Naive thymus-derived CD4-positive, alpha-beta T cell (primary cell): Measurements from ENCODE around the gene RPRD1B. TPM values are rescaled to one million over a fixed set of nuclear protein-coding genes. Genes with fewer than 3 reads are reported as not detected.

Source experiments
- ATAC-seq: fragments of 150-1000 bp; cut with Tn5 transposase; 2 replicates; pipeline ENCODE4 v1.10.0; 2021; ENCODE audit warnings: mild to moderate bottlenecking, moderate library complexity
- CTCF ChIA-PET: fragments of 350-600 bp; sonication (Branson Sonifier 250); formaldehyde crosslinking; loops from one replicate; lab custom pipeline; 2021; ENCODE audit warnings: antibody characterized with exemption; lab: Charles Lee
- POLR2A ChIA-PET: fragments of 350-600 bp; sonication (Branson Sonifier 250); formaldehyde crosslinking; loops from one replicate; lab custom pipeline; 2021; ENCODE audit warnings: antibody characterized with exemption, inconsistent platforms; lab: Charles Lee
- DNase-seq, 9 donors: peaks; one replicate each; pipeline versions ENCODE4 v3.0.0 to v3.0.0-alpha.2; 2020 to 2022; ENCODE audit warnings: mixed read lengths in 1 of 9
- H3K27ac ChIP-seq: one replicate; pipeline ENCODE4 v1.7.0; 2013; ENCODE audit warnings: mild to moderate bottlenecking, low read depth, low read length, moderate library complexity
- H3K27me3 ChIP-seq, 2 donors: one replicate each; pipeline ENCODE4 v1.7.0; 2013; ENCODE audit warnings: low read length in 2 of 2, mild to moderate bottlenecking in 2 of 2, moderate library complexity in 2 of 2; ENCODE audit not compliant: control insufficient read depth in 2 of 2, insufficient read depth in 2 of 2
- H3K36me3 ChIP-seq, 3 experiments: 1 replicate in 2 of 3; 2 replicates in 1 of 3; pipeline ENCODE4 v1.7.0; 2013; ENCODE audit warnings: low read length in 3 of 3, mild to moderate bottlenecking in 3 of 3, moderate library complexity in 1 of 3; ENCODE audit not compliant: insufficient read depth in 3 of 3, control insufficient read depth in 2 of 3
- H3K4me1 ChIP-seq, 2 donors: one replicate each; pipeline ENCODE4 v1.7.0; 2013; ENCODE audit warnings: low read length in 2 of 2, mild to moderate bottlenecking in 2 of 2, moderate library complexity in 1 of 2; ENCODE audit not compliant: control insufficient read depth in 2 of 2, insufficient read depth in 2 of 2
- H3K4me3 ChIP-seq: 2 replicates; pipeline ENCODE4 v1.7.0; 2013; ENCODE audit warnings: mild to moderate bottlenecking, low read length
- H3K9me3 ChIP-seq, 3 experiments: 1 replicate in 2 of 3; 2 replicates in 1 of 3; pipeline ENCODE4 v1.7.0; 2013; ENCODE audit warnings: low read length in 3 of 3; ENCODE audit not compliant: control insufficient read depth in 2 of 3
- H3K27ac Mint-ChIP-seq, 9 donors: one replicate each; pipeline ENCODE4 v1.8.0; 2020 to 2022; ENCODE audit warnings: mixed read lengths in 9 of 9, mild to moderate bottlenecking in 8 of 9, moderate library complexity in 5 of 9, inconsistent platforms in 2 of 9
- H3K27me3 Mint-ChIP-seq, 5 donors: one replicate each; pipeline ENCODE4 v1.8.0; 2021 to 2022; ENCODE audit warnings: mixed read lengths in 5 of 5, mild to moderate bottlenecking in 1 of 5
- H3K36me3 Mint-ChIP-seq, 5 donors: one replicate each; pipeline ENCODE4 v1.8.0; 2020 to 2022; ENCODE audit warnings: mixed read lengths in 5 of 5, mild to moderate bottlenecking in 3 of 5, inconsistent platforms in 1 of 5
- H3K4me1 Mint-ChIP-seq, 7 donors: one replicate each; pipeline ENCODE4 v1.8.0; 2020 to 2022; ENCODE audit warnings: mixed read lengths in 7 of 7, mild to moderate bottlenecking in 3 of 7, inconsistent platforms in 1 of 7
- H3K4me3 Mint-ChIP-seq, 10 donors: one replicate each; pipeline ENCODE4 v1.8.0; 2020 to 2022; ENCODE audit warnings: mild to moderate bottlenecking in 10 of 10, mixed read lengths in 10 of 10, moderate library complexity in 6 of 10, inconsistent platforms in 2 of 10
- H3K9me3 Mint-ChIP-seq, 11 donors: one replicate each; pipeline ENCODE4 v1.8.0; 2020 to 2022; ENCODE audit warnings: mixed read lengths in 11 of 11, mild to moderate bottlenecking in 4 of 11, inconsistent platforms in 1 of 11, moderate library complexity in 1 of 11
- intact Hi-C, 2 donors: fragments of 100-400 bp; cut with micrococcal nuclease; formaldehyde crosslinking; loops; one replicate each; pipeline ENCODE4 v1.15.1; 2023
- polyA plus RNA-seq, 2 donors: library from polyadenylated mRNA; unstranded; fragments of 300-500 nt; fragmentation: Illumina TruSeq; gene quantifications; one replicate each; pipeline ENCODE4 v1.2.3, GENCODE V29; 2021
- total RNA-seq, 6 experiments: library from RNA in 5 of 6; stranded (reverse) in 5 of 6; gene quantifications; 1 replicate in 5 of 6; 2 replicates in 1 of 6; pipeline ENCODE4 v1.2.3 and lab custom pipeline; 2021 to 2026

RPRD1B gene
- total and polyA plus RNA-seq, 7 experiments from 2014 or later, result 3.4 to 49.1 (median 45.3) TPM

GRCh38 chr20:38018385-38018784 lies 15.2 kb upstream of the RPRD1B start:
- intact Hi-C loops, result no loop called here
- Histone ChIP-seq H3K4me3 (no peak overlapping the region), H3K9me3 (no peaks in the 10 kb centered on the region), H3K27ac (no peak overlapping the region), H3K4me1 (no peaks in the 10 kb centered on the region), H3K36me3 (peaks cover 13 to 50% (median 15%) of the 10 kb centered on the region in 3 experiments), H3K27me3 (no peaks in the 10 kb centered on the region)
- no peaks in the 10 kb centered on the region for H3K27me3 Mint-ChIP-seq
- ChIA-PET CTCF (no interaction called here), POLR2A (no interaction called here)
- no peak overlapping the region for H3K4me3 Mint-ChIP-seq
- H3K4me1 Mint-ChIP-seq, result peaks cover 9 to 52% (median 41%) of the 10 kb centered on the region in 7 donors
- no peak for DNase-seq
- ATAC-seq, result no peak
- H3K9me3 Mint-ChIP-seq, result peaks cover 3 to 22% (median 7%) of the 10 kb centered on the region in 11 donors
- peak overlapping the region in 1 of 9 donors; percentile 20 for H3K27ac Mint-ChIP-seq
- H3K36me3 Mint-ChIP-seq, result peaks cover 18 to 64% (median 56%) of the 10 kb centered on the region in 5 donors

GRCh38 chr20:38021087-38021772 lies 12.3 kb upstream of the RPRD1B start:
- intact Hi-C loops, result no loop called here
- POLR2A ChIA-PET, result no interaction called here
- Histone ChIP-seq H3K27ac (no peak overlapping the region), H3K4me3 (no peak overlapping the region), H3K4me1 (no peaks in the 10 kb centered on the region), H3K9me3 (no peaks in the 10 kb centered on the region), H3K27me3 (no peaks in the 10 kb centered on the region), H3K36me3 (peaks cover 11 to 28% (median 13%) of the 10 kb centered on the region in 3 experiments)
- Mint-ChIP-seq H3K4me1 (peaks cover 12 to 67% (median 55%) of the 10 kb centered on the region in 7 donors), H3K4me3 (no peak overlapping the region), H3K27ac (no peak overlapping the region), H3K27me3 (no peaks in the 10 kb centered on the region), H3K9me3 (peaks cover 3 to 22% (median 7%) of the 10 kb centered on the region in 11 donors), H3K36me3 (peaks cover 9 to 45% (median 39%) of the 10 kb centered on the region in 5 donors)
- CTCF ChIA-PET, result no interaction called here
- ATAC-seq (no peak), DNase-seq (no peak)

- H3K9me3 Mint-ChIP-seq, result peaks cover 1 to 10% (median 5%) of the 10 kb centered on the region in 11 donors
- peak overlapping the region in 2 of 10 donors; percentile 13 to 54 for H3K4me3 Mint-ChIP-seq
- H3K4me1 Mint-ChIP-seq, result peaks cover 14 to 76% (median 69%) of the 10 kb centered on the region in 7 donors
These were observed 10.2 kb upstream of the RPRD1B start for GRCh38 chr20:38023181-38024001.

DNA sequence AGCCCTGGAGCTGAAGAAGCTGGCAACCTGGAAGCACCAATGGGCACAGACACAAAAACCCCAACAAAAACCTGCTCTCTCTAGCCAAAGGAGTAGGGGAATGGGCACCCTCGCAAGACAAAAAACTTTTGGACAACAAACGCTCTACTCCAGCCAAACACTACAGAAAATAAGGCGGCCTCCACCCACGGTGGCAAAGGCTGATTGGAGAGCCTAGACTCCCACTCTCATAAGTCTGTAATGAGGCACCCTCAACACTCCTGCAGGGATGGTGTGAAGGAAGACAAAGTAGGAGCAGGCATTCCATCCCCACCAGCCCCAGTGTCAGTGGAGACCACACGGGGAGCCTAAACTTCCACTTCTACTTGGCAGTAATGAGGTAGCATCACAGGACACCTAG lies 9.1 kb upstream of the RPRD1B start:
- Mint-ChIP-seq H3K27ac (no peak overlapping the region), H3K9me3 (peaks cover 0 to 3% (median 0%) of the 10 kb centered on the region in 11 donors), H3K4me1 (peaks cover 23 to 83% (median 75%) of the 10 kb centered on the region in 7 donors), H3K27me3 (no peaks in the 10 kb centered on the region), H3K36me3 (peaks cover 0 to 19% (median 13%) of the 10 kb centered on the region in 5 donors), H3K4me3 (peak overlapping the region in 1 of 10 donors; percentile 10)
- ChIA-PET CTCF (interaction anchor here (0.7 kb wide), 1 partner anchor 15 kb away, joined by 3 read pairs; no protein-coding TSS in a partner anchor), POLR2A (no interaction called here)
- H3K36me3 ChIP-seq, result no peaks in the 10 kb centered on the region
- no peak overlapping the region for H3K27ac ChIP-seq
- ATAC-seq (no peak), DNase-seq (no peak)
- no peaks in the 10 kb centered on the region for H3K4me1 ChIP-seq
- H3K27me3 ChIP-seq, result no peaks in the 10 kb centered on the region
- H3K9me3 ChIP-seq, result no peaks in the 10 kb centered on the region
- intact Hi-C loops, result no loop called here
- H3K4me3 ChIP-seq, result no peak overlapping the region

More at GRCh38 chr20:38023181-38024001, 10.2 kb upstream of the RPRD1B start:
- H3K27me3 ChIP-seq, result no peaks in the 10 kb centered on the region
- no peaks in the 10 kb centered on the region for H3K9me3 ChIP-seq
- no peak overlapping the region for H3K27ac ChIP-seq
- POLR2A ChIA-PET, result no interaction called here
- intact Hi-C loops, result no loop called here
- Mint-ChIP-seq H3K27ac (no peak overlapping the region), H3K27me3 (no peaks in the 10 kb centered on the region), H3K36me3 (peaks cover 7 to 30% (median 20%) of the 10 kb centered on the region in 5 donors)
- ATAC-seq (no peak), DNase-seq (no peak)
- H3K4me3 ChIP-seq, result no peak overlapping the region
- H3K4me1 ChIP-seq, result no peaks in the 10 kb centered on the region
- peaks cover 0 to 7% (median 3%) of the 10 kb centered on the region in 3 experiments for H3K36me3 ChIP-seq
- CTCF ChIA-PET, result interaction anchor here (0.7 kb wide), 1 partner anchor 14 kb away, joined by 3 read pairs; no protein-coding TSS in a partner anchor

GRCh38 chr20:38029453-38029852 lies 4.1 kb upstream of the RPRD1B start:
- Mint-ChIP-seq H3K36me3 (peaks cover 0 to 16% (median 10%) of the 10 kb centered on the region in 5 donors), H3K27ac (peak overlapping the region in 2 of 9 donors; percentile 1 to 43), H3K4me1 (peaks cover 43 to 84% (median 71%) of the 10 kb centered on the region in 7 donors), H3K9me3 (peaks cover 0 to 2% (median 0%) of the 10 kb centered on the region in 11 donors), H3K4me3 (peak overlapping the region in 3 of 10 donors; percentile 1 to 9 (median 8)), H3K27me3 (peaks cover 0 to 4% (median 0%) of the 10 kb centered on the region in 5 donors)
- intact Hi-C loops, result no loop called here
- no peaks in the 10 kb centered on the region for H3K9me3 ChIP-seq
- no peak overlapping the region for H3K4me3 ChIP-seq
- ChIA-PET POLR2A (interaction anchor here (1.5 kb wide), 1 partner anchor 13 kb away, joined by 3 read pairs; no protein-coding TSS in a partner anchor), CTCF (no interaction called here)
- no peak overlapping the region for H3K27ac ChIP-seq
- peaks cover 0 to 7% (median 0%) of the 10 kb centered on the region in 3 experiments for H3K36me3 ChIP-seq
- no peak for DNase-seq
- no peaks in the 10 kb centered on the region for H3K27me3 ChIP-seq
- ATAC-seq, result no peak
- H3K4me1 ChIP-seq, result peaks cover 14 to 24% of the 10 kb centered on the region in 2 donors

- H3K27ac Mint-ChIP-seq, result peak overlapping the region; percentile 23 to 100 (median 96)
- ChIA-PET CTCF (interaction anchor here (0.6 kb wide), 1 partner anchor 705 kb away, joined by 4 read pairs; no protein-coding TSS in a partner anchor), POLR2A (interaction anchor here (0.6 kb wide), 1 partner anchor 40 kb away, joined by 3 read pairs; no protein-coding TSS in a partner anchor)
- H3K4me1 Mint-ChIP-seq, result peaks cover 51 to 85% (median 71%) of the 10 kb centered on the region in 7 donors
- no peaks in the 10 kb centered on the region for H3K9me3 ChIP-seq
- H3K36me3 Mint-ChIP-seq, result peaks cover 0 to 24% (median 4%) of the 10 kb centered on the region in 5 donors
- no peak overlapping the region for H3K27ac ChIP-seq
- H3K36me3 ChIP-seq, result peaks cover 0 to 7% (median 0%) of the 10 kb centered on the region in 3 experiments
- peaks cover 0 to 4% (median 0%) of the 10 kb centered on the region in 5 donors for H3K27me3 Mint-ChIP-seq
- H3K4me3 ChIP-seq, result no peak overlapping the region
- no peaks in the 10 kb centered on the region for H3K9me3 Mint-ChIP-seq
- no peaks in the 10 kb centered on the region for H3K27me3 ChIP-seq
- no peak for ATAC-seq
- H3K4me3 Mint-ChIP-seq, result peak overlapping the region; percentile 92 to 99 (median 96)
- intact Hi-C loops, result loop anchor here (5.0 kb wide), 2 partner anchors 340 to 415 kb away; partner anchors contain the start of gene CTNNBL1 (in 1 of the 2)
- H3K4me1 ChIP-seq, result peaks cover 33 to 35% of the 10 kb centered on the region in 2 donors
- DNase-seq, result no peak
These were observed 1.6 kb upstream of the RPRD1B start for GRCh38 chr20:38031957-38032356.
